NCI-H1092 treated with DMSO at 0.1 percent for 48 hours (cell line): ENCODE data around the gene NFKBIZ.

Source experiments
- DNase-seq: peaks from one replicate; lab custom pipeline; 2025; lab: John Stamatoyannopoulos, UW

NFKBIZ gene, protein sequence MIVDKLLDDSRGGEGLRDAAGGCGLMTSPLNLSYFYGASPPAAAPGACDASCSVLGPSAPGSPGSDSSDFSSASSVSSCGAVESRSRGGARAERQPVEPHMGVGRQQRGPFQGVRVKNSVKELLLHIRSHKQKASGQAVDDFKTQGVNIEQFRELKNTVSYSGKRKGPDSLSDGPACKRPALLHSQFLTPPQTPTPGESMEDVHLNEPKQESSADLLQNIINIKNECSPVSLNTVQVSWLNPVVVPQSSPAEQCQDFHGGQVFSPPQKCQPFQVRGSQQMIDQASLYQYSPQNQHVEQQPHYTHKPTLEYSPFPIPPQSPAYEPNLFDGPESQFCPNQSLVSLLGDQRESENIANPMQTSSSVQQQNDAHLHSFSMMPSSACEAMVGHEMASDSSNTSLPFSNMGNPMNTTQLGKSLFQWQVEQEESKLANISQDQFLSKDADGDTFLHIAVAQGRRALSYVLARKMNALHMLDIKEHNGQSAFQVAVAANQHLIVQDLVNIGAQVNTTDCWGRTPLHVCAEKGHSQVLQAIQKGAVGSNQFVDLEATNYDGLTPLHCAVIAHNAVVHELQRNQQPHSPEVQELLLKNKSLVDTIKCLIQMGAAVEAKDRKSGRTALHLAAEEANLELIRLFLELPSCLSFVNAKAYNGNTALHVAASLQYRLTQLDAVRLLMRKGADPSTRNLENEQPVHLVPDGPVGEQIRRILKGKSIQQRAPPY

DNA sequence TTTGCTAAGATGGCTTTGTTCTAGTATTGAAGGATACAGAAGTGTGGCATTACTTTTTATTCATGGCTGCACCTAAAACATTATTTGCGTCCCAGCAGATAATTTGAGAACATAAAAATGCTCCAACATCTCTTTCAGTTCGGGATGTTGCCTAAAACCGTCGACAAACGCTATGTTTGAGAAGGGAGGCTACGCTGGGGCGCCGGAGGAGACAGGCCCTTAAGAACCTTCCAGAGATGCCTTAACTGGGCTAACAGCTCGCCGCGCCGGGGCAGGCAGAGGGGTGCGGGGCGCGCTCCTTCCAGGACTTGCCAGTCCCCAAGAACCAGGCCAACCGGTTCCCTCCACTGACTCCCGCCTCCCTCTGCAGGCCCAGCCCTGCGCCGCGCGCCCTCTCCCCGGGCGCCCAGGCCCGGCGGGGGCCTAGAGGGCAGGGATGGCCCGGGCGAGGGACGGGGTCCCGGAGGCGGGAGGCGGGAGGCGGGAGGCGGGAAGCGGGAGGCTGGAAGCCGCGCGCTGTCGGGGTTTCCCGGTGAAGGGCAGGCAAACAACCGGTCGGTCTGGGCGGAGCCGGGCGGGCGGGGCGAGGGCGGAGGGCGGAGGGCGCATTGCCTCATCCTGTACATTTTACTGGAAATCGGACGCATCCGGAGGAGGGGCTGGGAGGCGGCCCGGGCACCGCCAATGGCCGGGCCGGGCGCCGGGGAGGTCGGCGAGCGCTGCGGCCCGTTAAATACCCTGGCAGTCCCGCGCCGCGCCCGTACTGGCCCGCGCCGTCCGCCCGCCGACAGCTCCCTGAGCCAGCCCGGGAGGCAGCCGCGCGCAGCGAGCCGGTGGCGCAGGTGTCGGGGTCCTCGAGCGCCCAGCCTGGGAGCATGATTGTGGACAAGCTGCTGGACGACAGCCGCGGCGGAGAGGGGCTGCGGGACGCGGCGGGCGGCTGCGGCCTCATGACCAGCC, at the start of gene NFKBIZ:
Gene NFKBIZ (plus strand): TSS at position 761 of the 960 bp plus-strand sequence. CDS start 115 bp downstream, at position 876.
- DNase-seq = peak; percentile 57

DNA sequence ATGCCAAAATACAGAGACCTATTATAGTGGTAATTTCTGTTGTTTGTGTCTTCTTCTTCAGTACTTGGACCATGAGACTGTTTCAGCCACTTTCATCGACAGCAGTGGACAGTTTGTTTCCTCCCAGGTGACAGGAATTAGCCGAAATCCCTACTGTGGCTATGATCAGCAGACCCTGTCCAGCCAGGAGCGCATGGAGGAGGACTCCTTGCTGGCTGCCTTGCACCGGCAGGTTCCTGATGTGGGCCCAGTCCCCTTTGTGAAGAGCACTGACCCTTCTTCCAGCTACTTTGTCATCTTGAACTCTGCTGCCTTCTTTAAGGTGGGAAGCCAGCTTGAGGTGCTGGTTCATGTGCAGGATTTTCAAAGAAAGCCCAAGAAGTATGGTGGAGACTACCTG, 48.1 kb upstream of the NFKBIZ start:
- no peak for DNase-seq

DNA sequence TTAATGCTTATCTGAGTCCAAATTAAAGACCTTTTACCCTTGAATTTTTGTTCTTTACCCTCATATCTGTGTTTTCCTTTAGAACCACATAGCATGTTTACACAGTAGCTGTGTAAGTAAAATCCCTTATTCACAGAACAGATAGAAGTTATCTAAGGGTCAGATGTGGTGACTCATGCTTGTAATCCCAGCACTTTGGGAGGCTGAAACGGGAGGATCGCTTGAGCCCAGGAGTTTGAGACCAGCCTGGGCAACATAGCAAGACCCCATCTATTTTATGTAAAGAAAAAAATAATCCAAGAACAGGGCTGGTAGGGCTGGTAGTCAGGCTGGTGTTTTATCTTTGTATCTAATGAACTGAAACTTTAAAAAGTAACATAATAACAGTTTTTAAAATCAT, 47.1 kb upstream of the NFKBIZ start:
- DNase-seq = no peak

DNA sequence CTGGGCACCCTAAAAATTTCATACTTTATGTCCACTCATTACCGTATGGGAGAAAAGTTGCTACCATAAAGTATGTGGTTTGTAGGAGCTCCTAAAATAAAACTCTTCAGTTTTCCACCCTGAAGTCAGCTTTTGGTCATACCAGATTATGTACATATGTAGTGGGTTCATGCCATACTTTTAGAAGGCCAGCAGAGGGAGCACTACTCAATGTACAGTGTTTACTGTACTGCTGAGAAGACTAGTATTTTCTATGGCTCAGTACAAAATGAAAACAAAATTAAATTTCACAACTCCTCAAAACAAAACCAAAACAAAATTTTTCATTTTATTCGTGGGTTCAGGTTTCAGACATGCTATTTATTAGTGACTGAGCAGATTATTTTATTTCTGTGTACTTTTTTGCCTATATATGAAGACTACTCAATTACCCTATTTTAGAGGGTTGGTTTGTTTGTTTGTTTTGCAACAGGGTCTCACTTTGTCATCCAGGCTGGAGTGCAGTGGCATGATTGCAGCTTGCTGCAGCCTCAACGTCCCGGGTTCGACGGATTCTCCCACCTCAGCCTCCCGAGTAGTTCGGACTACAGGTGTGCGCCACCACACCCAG, 46.0 kb upstream of the NFKBIZ start:
- DNase-seq = peak; percentile 68

DNA sequence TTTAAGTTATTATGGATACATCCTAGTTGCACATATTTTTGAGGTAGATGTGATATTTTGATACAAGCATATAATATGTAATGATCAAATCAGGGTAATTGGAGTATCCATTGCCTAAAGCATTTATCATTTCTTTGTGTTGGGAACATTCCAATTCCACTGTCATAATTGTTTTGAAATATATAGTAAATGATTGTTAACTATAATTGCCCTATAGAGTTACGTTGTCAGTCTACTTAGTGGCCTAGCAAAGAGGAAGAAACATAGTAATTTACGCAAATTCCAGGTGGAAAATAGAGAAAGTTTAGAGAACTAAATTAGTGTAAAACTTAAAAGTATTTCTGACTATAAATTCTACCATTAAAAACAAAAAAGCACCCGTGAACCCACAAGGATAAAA, 45.4 kb upstream of the NFKBIZ start:
- no peak for DNase-seq

DNA sequence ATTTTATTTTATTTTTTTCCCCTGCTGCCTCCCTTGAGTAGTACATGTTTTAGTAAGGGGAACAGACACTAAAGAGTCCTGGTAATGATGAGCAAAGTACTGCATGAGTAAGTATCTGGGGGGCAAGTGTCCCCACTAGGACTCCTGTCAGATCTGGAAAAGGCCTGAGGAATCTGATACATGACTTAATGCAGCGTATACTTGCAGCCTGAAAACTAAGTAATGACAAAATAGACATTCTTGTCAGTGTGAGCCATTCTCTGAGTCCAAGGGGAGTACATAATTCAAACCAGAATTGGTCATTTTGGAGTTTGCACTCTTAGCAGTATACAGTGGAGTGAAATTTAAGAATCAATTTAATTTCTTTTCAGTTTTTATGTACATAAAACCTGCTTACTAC, 42.8 kb upstream of the NFKBIZ start:
- no peak for DNase-seq

DNA sequence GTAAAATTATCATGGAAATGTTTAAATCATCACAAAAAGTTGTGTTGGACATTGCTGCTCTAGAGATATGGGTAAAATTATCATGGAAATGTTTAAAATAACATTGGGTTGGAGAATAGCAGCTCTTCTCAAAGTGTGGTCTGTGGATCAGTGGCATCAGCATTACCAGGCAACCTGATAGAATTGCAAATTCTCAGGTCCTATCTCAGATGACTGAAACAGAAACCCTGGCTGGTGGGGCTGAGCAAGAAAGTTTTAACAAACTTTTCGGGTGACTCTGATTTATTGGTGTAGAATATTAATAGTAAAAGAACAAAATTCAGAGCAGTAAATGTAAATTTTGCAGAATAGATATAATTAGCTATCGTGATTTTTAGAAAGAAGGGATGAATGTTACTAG, 41.4 kb upstream of the NFKBIZ start:
- DNase-seq = no peak

DNA sequence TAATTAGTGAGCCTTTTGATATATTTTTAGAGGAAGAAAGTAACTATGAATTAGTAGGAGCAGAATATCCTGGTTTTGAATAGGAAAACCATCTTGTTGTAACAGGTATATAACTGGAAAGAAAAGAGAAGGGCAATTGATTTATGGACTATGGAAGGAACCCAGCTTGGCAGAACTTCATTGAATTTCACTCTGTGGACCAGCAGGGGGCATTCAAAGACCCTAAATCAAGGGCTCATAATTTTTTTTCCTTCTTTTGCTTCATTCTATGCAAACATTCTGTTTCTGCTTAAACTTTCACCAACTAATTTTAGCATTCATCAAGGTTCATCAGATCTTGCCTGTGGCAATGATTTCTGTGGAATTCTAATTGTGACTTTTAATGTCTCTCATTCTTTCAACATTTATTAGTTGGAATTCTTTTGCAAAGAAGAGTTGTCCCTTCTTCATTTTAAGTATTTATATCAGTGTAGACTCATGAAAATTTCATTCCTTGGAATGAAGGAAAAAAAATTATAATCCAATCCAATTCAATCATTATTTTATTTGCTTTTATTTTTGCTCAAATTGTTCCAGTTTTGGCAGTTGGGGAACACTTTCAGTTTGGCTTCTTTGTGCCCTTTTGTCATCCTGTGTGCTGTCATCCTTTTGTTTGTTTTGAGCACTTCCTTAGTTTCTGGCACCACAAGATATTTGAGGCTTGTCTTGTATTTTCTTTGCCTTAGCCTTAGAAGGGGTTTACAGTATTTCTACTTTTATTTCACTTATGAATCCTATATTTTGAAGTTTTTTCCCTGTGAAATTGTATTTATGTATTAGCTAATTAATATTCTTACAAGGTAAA, 39.9 kb upstream of the NFKBIZ start:
- DNase-seq = peak; percentile 18

DNA sequence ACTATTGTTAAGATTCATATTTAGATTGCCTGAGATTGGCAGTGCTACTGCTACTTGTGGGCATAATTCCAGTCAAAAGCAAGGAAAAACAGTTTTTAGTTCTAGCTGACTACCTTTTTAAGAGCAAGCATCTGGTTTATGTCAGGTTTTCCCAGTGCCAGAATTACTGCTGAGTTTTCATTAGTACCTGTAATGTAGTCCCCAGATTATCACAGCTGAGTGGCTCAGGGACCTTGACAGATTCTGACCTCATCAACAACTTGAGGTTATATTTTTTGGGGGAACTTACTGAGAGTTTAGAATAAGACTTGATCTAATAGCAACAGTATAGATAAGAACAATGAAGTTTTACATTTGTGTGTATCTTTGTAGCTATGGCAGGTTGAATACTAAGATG, 39.3 kb upstream of the NFKBIZ start:
- peak; percentile 3 for DNase-seq

DNA sequence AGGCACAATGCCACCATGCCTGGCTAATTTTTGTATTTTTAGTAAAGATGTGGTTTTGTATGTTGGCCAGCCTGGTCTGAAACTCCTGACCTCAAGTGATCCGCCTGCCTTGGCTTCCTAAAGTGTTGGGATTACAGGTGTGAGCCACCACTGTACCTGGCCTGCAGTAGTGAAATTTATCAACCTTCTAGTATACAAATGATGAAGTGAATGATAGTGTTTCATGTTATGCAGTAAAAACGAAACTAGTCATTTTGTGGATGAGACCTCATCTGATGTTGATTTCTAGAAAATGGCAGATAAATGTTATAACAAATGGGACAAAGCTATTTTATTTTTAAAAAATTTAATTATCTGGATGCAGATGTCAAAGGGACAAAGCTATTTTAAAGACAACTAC, 37.4 kb upstream of the NFKBIZ start:
- DNase-seq = no peak

DNA sequence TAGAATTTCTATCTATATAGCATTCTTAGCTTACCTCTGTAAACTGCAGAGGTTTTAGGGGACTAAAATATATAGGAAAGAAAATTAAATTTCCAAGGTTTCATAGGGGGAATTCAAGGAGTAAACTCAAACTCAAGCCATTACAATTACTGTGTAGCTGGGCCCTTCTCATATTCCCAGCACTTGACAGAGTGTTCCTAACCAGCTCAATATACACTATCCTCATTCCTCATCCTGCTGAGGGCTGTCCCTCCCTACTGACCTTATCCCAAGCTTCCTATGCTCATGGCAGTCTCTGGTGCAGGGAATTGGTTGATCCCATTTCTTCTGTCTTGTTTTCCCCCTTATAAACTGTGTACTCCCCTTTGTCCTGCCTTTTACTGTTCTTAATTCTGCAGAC, 36.4 kb upstream of the NFKBIZ start:
- DNase-seq = no peak

DNA sequence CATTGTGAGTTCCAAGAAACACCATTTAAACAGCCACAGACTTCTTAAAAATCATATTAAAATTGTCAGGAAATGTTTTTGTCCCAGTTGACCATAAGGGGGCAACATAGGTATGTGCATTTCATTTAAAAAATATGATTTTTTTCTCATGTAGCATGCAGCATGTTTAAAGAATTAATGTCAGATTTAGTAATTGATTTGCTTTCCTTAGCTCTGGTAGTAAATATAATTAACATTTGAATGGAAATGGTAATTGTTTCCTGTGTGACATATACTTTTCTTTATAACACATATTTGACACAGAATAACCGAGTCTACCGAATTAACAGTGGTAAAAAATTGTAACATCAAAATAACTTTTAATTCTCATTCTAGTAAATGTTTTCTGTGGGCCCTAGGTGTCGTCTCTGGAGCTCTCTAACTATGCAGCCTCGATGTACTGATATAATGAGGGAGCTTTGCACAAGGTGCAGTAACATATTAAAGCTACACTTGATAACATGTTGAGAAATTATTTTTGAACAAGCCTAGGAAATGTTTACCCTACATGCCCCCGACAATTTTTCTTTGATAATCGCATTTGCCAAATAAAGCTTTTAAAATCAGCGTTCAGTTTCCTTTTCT, 35.4 kb upstream of the NFKBIZ start:
- no peak for DNase-seq

DNA sequence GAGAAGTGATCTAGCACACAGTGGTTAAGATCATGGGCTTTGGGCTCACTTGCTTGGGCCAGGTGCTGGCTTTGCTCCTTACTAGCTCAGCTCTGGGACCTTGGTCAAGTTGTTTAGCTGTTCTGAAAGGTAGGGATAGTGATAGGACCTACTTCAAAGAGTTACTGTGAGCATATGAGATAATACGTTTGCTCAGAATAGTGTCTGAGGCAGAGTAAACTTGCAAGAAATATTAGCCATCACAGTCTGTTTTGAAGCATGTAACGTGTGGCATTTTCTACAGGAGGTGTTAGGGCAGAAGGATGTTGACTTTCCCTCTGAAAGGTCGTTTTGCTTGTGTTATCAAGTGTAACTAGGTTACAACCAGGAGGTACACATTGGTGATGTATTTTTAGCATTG, 34.5 kb upstream of the NFKBIZ start:
- no peak for DNase-seq

DNA sequence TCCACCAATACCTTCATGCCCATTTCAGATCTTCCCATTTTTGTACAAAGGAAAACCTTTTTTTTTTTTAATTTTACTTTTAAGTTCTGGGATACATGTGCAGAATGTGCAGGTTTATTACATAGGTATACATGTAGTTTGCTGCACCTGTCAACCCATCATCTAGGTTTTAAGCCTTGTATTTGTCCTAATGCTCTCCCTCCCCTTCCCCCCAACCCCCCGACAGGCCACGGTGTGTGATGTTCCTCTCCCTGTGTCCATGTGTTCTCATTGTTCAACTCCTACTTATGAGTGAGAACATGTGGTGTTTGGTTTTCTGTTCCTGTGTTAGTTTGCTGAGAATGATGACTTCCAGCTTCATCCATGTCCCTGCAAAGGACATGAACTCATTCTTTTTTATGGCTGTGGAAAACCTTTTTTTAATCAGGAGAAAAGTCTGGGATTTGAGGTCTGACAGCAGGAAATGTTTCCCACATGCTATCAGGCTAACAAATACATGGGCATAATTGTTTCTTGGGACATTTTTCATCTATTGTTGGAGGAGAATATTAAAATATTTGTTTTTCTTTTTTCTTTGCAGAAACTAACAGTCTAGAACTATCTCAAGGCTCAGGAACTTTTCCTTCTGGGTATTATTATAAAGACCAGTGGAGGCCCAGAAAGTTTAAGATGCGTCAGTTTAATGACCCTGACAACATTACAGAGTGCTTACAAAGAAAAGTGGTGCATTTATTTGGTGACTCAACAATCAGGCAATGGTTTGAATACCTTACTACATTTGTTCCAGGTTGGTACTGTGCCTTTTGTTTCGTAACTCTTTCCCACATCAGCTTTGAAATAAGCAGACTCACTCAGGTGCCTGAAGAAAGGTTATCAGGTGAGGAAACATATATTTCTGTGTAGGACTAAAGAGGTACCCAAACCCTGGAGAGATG, 32.8 kb upstream of the NFKBIZ start:
- no peak for DNase-seq

DNA sequence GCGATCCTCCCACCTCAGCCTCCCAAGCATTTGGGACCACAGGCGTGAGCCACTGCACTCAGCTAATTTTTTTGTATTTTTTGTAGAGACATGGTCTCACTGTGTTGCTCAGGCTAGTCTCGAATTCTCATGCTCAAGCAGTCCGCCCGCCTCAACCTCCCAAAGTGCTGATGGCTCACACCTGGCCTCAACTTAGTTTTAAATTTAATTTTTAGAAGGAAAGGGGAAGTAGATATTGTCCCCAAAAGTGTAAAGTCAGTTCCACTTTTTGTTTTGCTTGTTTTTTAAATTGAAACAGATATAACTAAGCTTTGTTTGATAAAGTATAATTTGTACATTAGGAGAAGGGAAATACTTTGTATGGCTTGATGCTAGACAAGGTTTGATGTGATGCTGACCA, 31.3 kb upstream of the NFKBIZ start:
- no peak for DNase-seq

DNA sequence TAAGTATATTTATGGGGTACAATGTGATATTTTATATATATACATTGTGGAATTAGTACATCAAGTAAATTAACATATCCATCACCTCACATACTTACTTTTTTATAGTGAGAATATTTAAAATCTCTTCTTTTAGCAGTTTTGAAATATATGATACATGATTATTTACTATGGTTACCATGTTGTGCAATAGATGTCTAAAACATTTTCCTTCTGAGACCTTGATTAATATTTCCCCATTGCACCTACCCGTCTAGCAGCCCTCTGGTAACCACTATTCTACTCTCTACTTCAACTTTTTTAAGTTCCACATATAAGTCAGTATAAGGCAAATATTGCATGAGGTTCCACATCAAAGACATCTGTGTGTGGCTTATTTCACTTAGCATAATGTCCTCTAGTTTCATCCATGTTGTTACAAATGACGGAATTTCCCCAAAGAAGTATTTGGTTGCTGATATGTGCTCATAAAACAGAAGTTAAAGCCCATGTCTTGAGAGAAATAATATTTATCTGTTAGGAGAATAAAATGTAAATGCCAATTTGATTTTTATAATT, 29.6 kb upstream of the NFKBIZ start:
- DNase-seq = no peak

DNA sequence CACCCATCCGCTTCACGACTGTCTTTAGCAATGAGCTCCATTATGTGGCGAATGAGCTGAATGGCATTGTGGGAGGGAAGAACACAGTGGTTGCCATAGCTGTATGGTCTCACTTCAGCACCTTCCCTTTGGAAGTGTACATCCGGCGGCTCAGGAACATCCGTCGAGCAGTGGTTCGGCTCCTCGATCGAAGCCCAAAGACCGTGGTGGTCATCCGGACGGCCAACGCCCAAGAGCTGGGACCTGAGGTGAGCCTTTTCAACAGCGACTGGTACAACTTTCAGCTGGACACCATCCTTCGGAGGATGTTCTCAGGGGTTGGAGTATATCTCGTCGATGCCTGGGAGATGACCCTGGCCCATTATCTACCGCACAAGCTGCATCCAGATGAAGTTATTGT, 27.8 kb upstream of the NFKBIZ start:
- no peak for DNase-seq

DNA sequence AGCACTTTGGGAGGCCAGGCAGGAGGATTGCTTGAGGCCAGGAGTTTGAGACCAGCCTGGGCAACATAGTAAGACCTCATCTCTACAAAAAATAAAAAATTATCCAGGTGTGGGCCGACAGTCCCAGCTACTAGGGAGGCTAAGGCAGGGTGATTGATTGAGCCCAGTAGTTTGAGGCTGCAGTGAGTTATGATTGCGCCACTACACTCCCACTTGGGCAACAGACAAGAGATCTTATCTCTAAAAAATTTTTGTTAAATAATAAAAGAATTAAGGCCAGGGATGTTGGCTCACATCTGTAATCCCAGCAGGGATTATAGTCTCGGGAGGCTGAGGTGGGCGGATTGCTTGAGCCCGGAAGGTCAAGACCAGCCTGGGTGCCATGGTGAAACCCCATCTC, 25.8 kb upstream of the NFKBIZ start:
- no peak for DNase-seq

DNA sequence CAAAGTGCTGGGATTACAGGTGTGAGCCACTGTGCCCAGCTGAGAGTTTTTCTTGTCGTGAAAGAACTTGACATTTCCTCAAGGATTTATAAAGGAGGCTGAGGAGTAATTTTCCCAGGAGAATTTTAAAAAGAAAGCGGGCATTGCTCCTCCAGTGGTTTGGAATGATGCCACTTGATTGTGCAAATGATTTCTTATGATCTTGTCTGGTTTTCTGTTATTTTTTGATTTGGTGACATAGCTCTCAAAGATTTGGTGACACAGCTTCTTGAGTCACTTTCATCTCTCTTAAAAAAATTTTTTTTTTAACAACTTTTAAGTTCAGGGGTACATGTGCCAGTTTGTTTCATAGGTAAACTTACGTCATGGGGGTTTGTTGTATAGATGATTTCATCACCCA, 24.6 kb upstream of the NFKBIZ start:
- DNase-seq = no peak
